ENCODE results near the gene HSP90AB1.

- TF ChIP-seq CTCF (IDR thresholded peaks at IDR 0.05) (no peak), POLR2A (IDR thresholded peaks at IDR 0.05) (no peak)
Measured at GRCh38 chr6:44256775-44257024, 9.8 kb downstream of the HSP90AB1 start.
